Middle frontal gyrus (tissue), 1 donor: ENCODE measurements around the gene RPL22.

Source experiments
- DNase-seq: peaks from one replicate; pipeline ENCODE4 v3.0.0-alpha.2; 2015; ENCODE audit warnings: low spot score; ENCODE audit errors: extremely low spot score

Gene RPL22

GRCh38 chr1:6157132-6157527 is 42.3 kb downstream of the RPL22 start:
- DNase-seq, result no peak

GRCh38 chr1:6154525-6155319 is 44.7 kb downstream of the RPL22 start:
- no peak for DNase-seq

GRCh38 chr1:6152882-6153281 is 46.5 kb downstream of the RPL22 start:
- DNase-seq, result no peak

GRCh38 chr1:6152181-6152580 is 47.2 kb downstream of the RPL22 start:
- DNase-seq, result no peak

GRCh38 chr1:6151291-6151822 is 48.0 kb downstream of the RPL22 start:
- DNase-seq, result no peak

GRCh38 chr1:6150006-6150938 is 49.1 kb downstream of the RPL22 start:
- DNase-seq, result no peak

- no peak for DNase-seq
Measured at GRCh38 chr1:6149597-6149996, 49.8 kb downstream of the RPL22 start.

- no peak for DNase-seq
Measured at GRCh38 chr1:6148497-6149241, 50.7 kb downstream of the RPL22 start.

GRCh38 chr1:6145864-6146410 is 53.5 kb downstream of the RPL22 start:
- no peak for DNase-seq

GRCh38 chr1:6145396-6145750 is 54.0 kb downstream of the RPL22 start:
- DNase-seq, result no peak

GRCh38 chr1:6144647-6145395 is 54.6 kb downstream of the RPL22 start:
- DNase-seq, result no peak

GRCh38 chr1:6144175-6144574 is 55.2 kb downstream of the RPL22 start:
- no peak for DNase-seq

GRCh38 chr1:6143395-6143794 is 56.0 kb downstream of the RPL22 start:
- DNase-seq, result no peak

- no peak for DNase-seq
Measured at GRCh38 chr1:6142734-6143133, 56.7 kb downstream of the RPL22 start.

- no peak for DNase-seq
Measured at GRCh38 chr1:6142036-6142621, 57.3 kb downstream of the RPL22 start.

- no peak for DNase-seq
Measured at GRCh38 chr1:6141592-6141991, 57.8 kb downstream of the RPL22 start.

- DNase-seq, result no peak
Measured at GRCh38 chr1:6140413-6140812, 59.0 kb downstream of the RPL22 start.

- DNase-seq, result no peak
Measured at GRCh38 chr1:6137758-6138157, 61.6 kb downstream of the RPL22 start.

- no peak for DNase-seq
Measured at GRCh38 chr1:6136516-6137220, 62.7 kb downstream of the RPL22 start.
